A549 (cell line): ENCODE data around the gene ARVCF. TPM values are rescaled to one million over a fixed set of nuclear protein-coding genes. Genes with fewer than 3 reads are reported as not detected.

Source experiments
- ATAC-seq, 2 experiments: fragments of 200-7000 bp in 1 of 2; fragments of >200 bp in 1 of 2; cut with Nextera tagmentation in 1 of 2; cut with Tn5 transposase in 1 of 2; 3 replicates each; pipeline versions ENCODE4 v1.8.0 to v1.9.1; 2018 to 2020; ENCODE audit warnings: mild to moderate bottlenecking in 1 of 2, moderate library complexity in 1 of 2
- CTCF ChIA-PET: fragments of 300-600 bp; sonication (Branson Sonifier 250); formaldehyde crosslinking; extraction: SDS; loops from one replicate; lab custom pipeline; 2021; ENCODE audit warnings: antibody characterized with exemption, inconsistent platforms; lab: Yijun Ruan, JAX
- POLR2A ChIA-PET: fragments of 350-600 bp; formaldehyde crosslinking; extraction: SDS; loops from one replicate; lab custom pipeline; 2021; ENCODE audit warnings: antibody characterized with exemption, inconsistent platforms; lab: Yijun Ruan, JAX
- DNase-seq, 2 experiments: peaks; one replicate each; pipeline versions ENCODE4 v3.0.0 to v3.0.0-alpha.2; 2011 to 2016; ENCODE audit warnings: low read depth in 1 of 2, low spot score in 1 of 2
- FAIRE-seq: peaks from 2 replicates; lab custom pipeline; 2011; peaks lifted over from hg19 to GRCh38; lab: Jason Lieb, UNC
- H3K27ac ChIP-seq, 2 experiments: fragments of >200 bp; sonication (Bioruptor Twin); formaldehyde crosslinking; 3 replicates each; pipeline ENCODE4 v1.5.1; 2016 to 2017
- H3K4me1 ChIP-seq: fragments of >200 bp; sonication (Bioruptor Twin); formaldehyde crosslinking; 3 replicates; pipeline ENCODE4 v1.6.1; 2016
- H3K4me2 ChIP-seq: fragments of >200 bp; sonication (Bioruptor Twin); formaldehyde crosslinking; 3 replicates; pipeline ENCODE4 v1.6.1; 2016
- H3K4me3 ChIP-seq: fragments of >200 bp; sonication (Bioruptor Twin); formaldehyde crosslinking; 3 replicates; pipeline ENCODE4 v1.5.1; 2016
- H3K9me3 ChIP-seq: fragments of >200 bp; sonication (Bioruptor Twin); formaldehyde crosslinking; 3 replicates; pipeline ENCODE4 v1.6.1; 2016
- BCL3 ChIP-seq: fragments of >200 bp; sonication (Bioruptor Twin); formaldehyde crosslinking; IDR thresholded peaks from 3 replicates; pipeline ENCODE4 v1.6.1; 2016
- CBX2 ChIP-seq: fragments of 200-600 bp; sonication (generic); IDR thresholded peaks from 2 replicates; pipeline ENCODE4 v1.6.1; 2016; ENCODE audit warnings: low read depth, mild to moderate bottlenecking, borderline replicate concordance
- CEBPB ChIP-seq, 2 experiments: fragments of >200 bp in 1 of 2; sonication (Bioruptor Twin) in 1 of 2; formaldehyde crosslinking in 1 of 2; IDR thresholded peaks; 2 replicates each; pipeline ENCODE4 v1.6.1; 2012 to 2016
- CHD4 ChIP-seq: fragments of 200-600 bp; sonication (generic); IDR thresholded peaks from 2 replicates; pipeline ENCODE4 v1.6.1; 2016; ENCODE audit warnings: antibody characterized with exemption, mild to moderate bottlenecking, borderline replicate concordance
- E2F6 ChIP-seq: IDR thresholded peaks from 2 replicates; pipeline ENCODE4 v1.6.1; 2012; ENCODE audit warnings: low read depth, borderline replicate concordance
- EHF ChIP-seq: fragments of 250-450 bp; sonication (Bioruptor Pico); IDR thresholded peaks from 2 replicates; pipeline ENCODE4 v1.5.0; 2020; ENCODE audit warnings: mild to moderate bottlenecking
- EHMT2 ChIP-seq: fragments of 200-600 bp; sonication (generic); IDR thresholded peaks from 2 replicates; pipeline ENCODE4 v1.6.1; 2016; ENCODE audit warnings: antibody characterized with exemption, low read depth, mild to moderate bottlenecking, moderate library complexity
- ELK1 ChIP-seq: fragments of 150-350 bp; IDR thresholded peaks from 2 replicates; pipeline ENCODE4 v1.6.1; 2014; ENCODE audit warnings: low read depth, mild to moderate bottlenecking, low read length
- EP300 ChIP-seq, 2 experiments: fragments of >200 bp; sonication (Bioruptor Twin); formaldehyde crosslinking; IDR thresholded peaks; 2 replicates in 1 of 2; 3 replicates in 1 of 2; pipeline ENCODE4 v1.6.1; 2016 to 2017
- ESRRA ChIP-seq: fragments of 150-350 bp; IDR thresholded peaks from 2 replicates; pipeline ENCODE4 v1.6.1; 2014; ENCODE audit warnings: mild to moderate bottlenecking, low read length, borderline replicate concordance
- FOSL2 ChIP-seq, 2 experiments: fragments of 450-650 bp in 1 of 2; fragments of >200 bp in 1 of 2; sonication (Bioruptor Twin) in 1 of 2; formaldehyde crosslinking; IDR thresholded peaks; 2 replicates each; pipeline versions ENCODE4 v1.5.0 to v1.6.1; 2016 to 2020; ENCODE audit warnings: mild to moderate bottlenecking in 1 of 2, moderate library complexity in 1 of 2
- GATA3 ChIP-seq: IDR thresholded peaks from 2 replicates; pipeline ENCODE4 v1.6.1; 2012; ENCODE audit warnings: borderline replicate concordance
- HDAC2 ChIP-seq: fragments of 200-600 bp; sonication (generic); IDR thresholded peaks from 2 replicates; pipeline ENCODE4 v1.6.1; 2016
- HES2 ChIP-seq: fragments of >200 bp; sonication (Bioruptor Twin); formaldehyde crosslinking; IDR thresholded peaks from 2 replicates; pipeline ENCODE4 v1.6.1; 2016
- HMGXB4 ChIP-seq: fragments of 250-450 bp; sonication (Bioruptor Pico); IDR thresholded peaks from 2 replicates; pipeline ENCODE4 v1.5.0; 2021; ENCODE audit warnings: mild to moderate bottlenecking, moderate library complexity, borderline replicate concordance
- KDM5A ChIP-seq: fragments of 200-600 bp; sonication (generic); IDR thresholded peaks from 2 replicates; pipeline ENCODE4 v1.6.1; 2016; ENCODE audit warnings: antibody characterized with exemption, mild to moderate bottlenecking
- MAX ChIP-seq: IDR thresholded peaks from 2 replicates; pipeline ENCODE4 v1.6.1; 2012
- MAZ ChIP-seq: fragments of 150-350 bp; IDR thresholded peaks from 2 replicates; pipeline ENCODE4 v1.6.1; 2014; ENCODE audit warnings: antibody characterized with exemption, low read depth, low read length, borderline replicate concordance
- POLR2A ChIP-seq: IDR thresholded peaks from 2 replicates; pipeline ENCODE4 v1.6.1; 2012; ENCODE audit warnings: mild to moderate bottlenecking, low read length
- RARB ChIP-seq: fragments of 250-450 bp; sonication (Bioruptor Pico); IDR thresholded peaks from 2 replicates; pipeline ENCODE4 v1.8.0; 2021; ENCODE audit warnings: mild to moderate bottlenecking, moderate library complexity
- RCOR1 ChIP-seq: fragments of 150-350 bp; IDR thresholded peaks from 2 replicates; pipeline ENCODE4 v1.6.1; 2014; ENCODE audit warnings: antibody characterized with exemption, low read length, low read depth
- RFX5 ChIP-seq: fragments of 450-650 bp; IDR thresholded peaks from 2 replicates; pipeline ENCODE4 v1.7.1; 2014; ENCODE audit warnings: antibody characterized with exemption, mild to moderate bottlenecking, moderate library complexity
- RNF2 ChIP-seq: fragments of 200-600 bp; sonication (generic); IDR thresholded peaks from 2 replicates; pipeline ENCODE4 v1.6.1; 2016; ENCODE audit warnings: low read depth, mild to moderate bottlenecking, antibody characterized with exemption, moderate library complexity, borderline replicate concordance
- SMC3 ChIP-seq: fragments of >200 bp; sonication (Bioruptor Twin); formaldehyde crosslinking; IDR thresholded peaks from 3 replicates; pipeline ENCODE4 v1.6.1; 2018; ENCODE audit warnings: inconsistent platforms
- TP53 ChIP-seq: fragments of 250-450 bp; sonication (Bioruptor Pico); IDR thresholded peaks from 2 replicates; pipeline ENCODE4 v1.5.0; 2021; ENCODE audit warnings: mild to moderate bottlenecking, moderate library complexity
- USF2 ChIP-seq: fragments of 450-650 bp; IDR thresholded peaks from 2 replicates; pipeline ENCODE4 v1.6.1; 2014; ENCODE audit warnings: antibody characterized with exemption
- ZC3H11A ChIP-seq: fragments of 450-650 bp; IDR thresholded peaks from 2 replicates; pipeline ENCODE4 v1.6.1; 2014; ENCODE audit warnings: antibody characterized with exemption, mild to moderate bottlenecking
- ZNF302 ChIP-seq: fragments of 250-450 bp; sonication (Bioruptor Pico); IDR thresholded peaks from 2 replicates; pipeline ENCODE4 v1.9.0; 2021; ENCODE audit warnings: inconsistent platforms, mild to moderate bottlenecking, moderate library complexity
- whole genome bisulfite sequencing: methylation state at CpG from one replicate; pipeline ENCODE4 v1.1.6; 2017; ENCODE audit errors: missing lambda C conversion rate; 5-methylcytosine and 5-hydroxymethylcytosine counted together
- polyA plus RNA-seq, 4 experiments: library from polyadenylated mRNA; depleted of rRNA in 3 of 4; stranded (reverse); fragments of >200 nt; fragmentation: RNase III in 1 of 4; extraction: RNeasy Plus Mini Kit Qiagen cat#74134 plus additional on column Dnase treatment in 1 of 4; gene quantifications; 2 replicates in 3 of 4; 3 replicates in 1 of 4; pipeline ENCODE4 v1.2.3, GENCODE V29; 2011 to 2017

The ARVCF gene
- polyA plus RNA-seq, 2 of the 4 experiments (the other 2 are of a cell fraction) = 0.81 to 2.1 TPM

- CTCF ChIA-PET = interaction anchor here (0.5 to 1.1 kb wide), 2 partner anchors 9 to 494 kb away, joined by 3 read pairs; no protein-coding TSS in a partner anchor
- DNase-seq (no peak), ATAC-seq (no peak), FAIRE-seq (no peak)
- TF ChIP-seq RFX5 (no peak), ZC3H11A (no peak), EHF (CRISPR knock-in tag) (no peak), HDAC2 (no peak), EHMT2 (no peak), MAZ (no peak), E2F6 (no peak), ZNF302 (no peak), TP53 (no peak), HMGXB4 (no peak), POLR2A (no peak), CEBPB (IDR thresholded peaks at IDR 0.05) (no peak), GATA3 (no peak), MAX (no peak), RNF2 (no peak), USF2 (no peak), EP300 (IDR thresholded peaks at IDR 0.05) (no peak), KDM5A (no peak)
- POLR2A ChIA-PET = no interaction called here
- Histone ChIP-seq H3K27ac (no peak overlapping the region), H3K4me2 (no peak overlapping the region), H3K4me3 (no peak overlapping the region), H3K9me3 (no peaks in the 10 kb centered on the region), H3K4me1 (peaks cover 14% of the 10 kb centered on the region)
- WGBS = 78% methylated on average over 4 of the region's 7 CpGs
Observed at GRCh38 chr22:19980766-19981165, 35.9 kb downstream of the ARVCF start.

GRCh38 chr22:19979712-19980493, 36.7 kb downstream of the ARVCF start:
- CTCF ChIA-PET = interaction anchor here (0.6 kb wide), 1 partner anchor 11 kb away, joined by 3 read pairs; no protein-coding TSS in a partner anchor
- no peaks in the 10 kb centered on the region for H3K9me3 ChIP-seq
- POLR2A ChIA-PET = no interaction called here
- ATAC-seq = no peak
- TF ChIP-seq SMC3 (no peak), HES2 (no peak), CBX2 (no peak), CEBPB (IDR thresholded peaks at IDR 0.05) (no peak), ESRRA (no peak), TP53 (no peak), RARB (no peak), EHF (CRISPR knock-in tag) (no peak), USF2 (no peak), RCOR1 (no peak), HMGXB4 (no peak), CHD4 (no peak), FOSL2 (IDR thresholded peaks at IDR 0.05) (no peak), FOSL2 (CRISPR knock-in tag; IDR thresholded peaks at IDR 0.05) (no peak), BCL3 (no peak), ELK1 (no peak)
- TF ChIP-seq, all 56 proteins: peak for 0
- 87% methylated on average over 4 of the region's 52 CpGs for WGBS
- DNase-seq (no peak), FAIRE-seq (no peak)
- Histone ChIP-seq H3K4me2 (no peak overlapping the region), H3K4me3 (no peak overlapping the region), H3K27ac (no peak overlapping the region), H3K4me1 (peaks cover 14% of the 10 kb centered on the region)
